ENCODE measurements around the gene IL20RA.

DNA sequence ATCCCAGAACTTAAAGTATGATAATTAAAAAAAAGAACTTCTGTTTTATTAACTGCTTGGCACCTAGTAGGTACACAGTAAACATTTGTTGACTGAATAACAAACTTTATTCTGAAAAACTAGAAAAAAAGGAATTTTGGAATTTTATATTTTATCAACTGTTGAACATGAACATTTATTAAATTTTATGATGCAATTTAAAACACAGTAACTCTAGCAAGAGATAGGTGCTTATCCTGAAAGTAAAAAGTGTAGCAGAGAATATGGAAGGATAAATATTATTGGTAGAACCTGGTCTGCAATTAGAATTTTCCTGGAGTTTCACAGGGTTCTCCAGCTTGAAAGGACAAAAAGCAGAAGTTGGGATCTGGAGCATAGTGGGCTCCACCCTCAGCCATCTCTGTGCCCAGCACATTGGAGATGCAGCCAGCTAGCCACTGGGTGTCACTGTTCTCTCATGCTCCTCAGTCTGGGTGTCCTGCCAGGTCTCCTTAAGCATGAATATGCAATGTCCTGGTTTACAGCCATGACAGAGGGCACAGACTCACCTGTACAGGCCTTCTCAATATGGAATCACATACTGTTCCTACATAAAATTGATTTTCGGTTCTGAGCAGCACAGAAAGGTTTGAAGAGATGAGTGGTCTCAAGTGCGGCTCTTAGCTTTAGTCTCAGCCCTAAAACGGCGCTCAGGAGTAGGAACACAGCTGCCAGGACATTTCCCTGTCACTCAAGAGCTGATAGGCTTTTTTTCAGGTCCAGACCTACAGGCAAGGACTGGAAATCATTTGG is 31.7 kb upstream of the IL20RA start:
- TF ChIP-seq POLR2AphosphoS5 (IDR thresholded peaks at IDR 0.05; ENCODE audit: low read depth): no peak
- TF ChIP-seq, protein P1, sequence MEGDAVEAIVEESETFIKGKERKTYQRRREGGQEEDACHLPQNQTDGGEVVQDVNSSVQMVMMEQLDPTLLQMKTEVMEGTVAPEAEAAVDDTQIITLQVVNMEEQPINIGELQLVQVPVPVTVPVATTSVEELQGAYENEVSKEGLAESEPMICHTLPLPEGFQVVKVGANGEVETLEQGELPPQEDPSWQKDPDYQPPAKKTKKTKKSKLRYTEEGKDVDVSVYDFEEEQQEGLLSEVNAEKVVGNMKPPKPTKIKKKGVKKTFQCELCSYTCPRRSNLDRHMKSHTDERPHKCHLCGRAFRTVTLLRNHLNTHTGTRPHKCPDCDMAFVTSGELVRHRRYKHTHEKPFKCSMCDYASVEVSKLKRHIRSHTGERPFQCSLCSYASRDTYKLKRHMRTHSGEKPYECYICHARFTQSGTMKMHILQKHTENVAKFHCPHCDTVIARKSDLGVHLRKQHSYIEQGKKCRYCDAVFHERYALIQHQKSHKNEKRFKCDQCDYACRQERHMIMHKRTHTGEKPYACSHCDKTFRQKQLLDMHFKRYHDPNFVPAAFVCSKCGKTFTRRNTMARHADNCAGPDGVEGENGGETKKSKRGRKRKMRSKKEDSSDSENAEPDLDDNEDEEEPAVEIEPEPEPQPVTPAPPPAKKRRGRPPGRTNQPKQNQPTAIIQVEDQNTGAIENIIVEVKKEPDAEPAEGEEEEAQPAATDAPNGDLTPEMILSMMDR (conservative IDR thresholded peaks at IDR 0.05; ENCODE audit: low read depth in 2 of 2): peak; percentile 88 to 98
- no peak for TF ChIP-seq EZH2phosphoT487 (IDR thresholded peaks at IDR 0.05; ENCODE audit: unreplicated experiment)
- TF ChIP-seq EZH2 (IDR thresholded peaks at IDR 0.05; ENCODE audit: low read depth, unreplicated experiment): no peak
- TF ChIP-seq REST (IDR thresholded peaks at IDR 0.05; ENCODE audit: unreplicated experiment): no peak
- TF ChIP-seq ZNF462 (CRISPR knock-in tag; IDR thresholded peaks at IDR 0.05): peak; percentile 71; the same call in 1 of the 2 replicates
- no peak for TF ChIP-seq CREB1 (CRISPR knock-in tag; IDR thresholded peaks at IDR 0.05; ENCODE audit: low read depth)
- no peak for TF ChIP-seq STAT1 (IDR thresholded peaks at IDR 0.05; ENCODE audit: unreplicated experiment)
- no peak for TF ChIP-seq ZNF331 (CRISPR knock-in tag; IDR thresholded peaks at IDR 0.05; ENCODE audit: low read depth)
- TF ChIP-seq JUNB (IDR thresholded peaks at IDR 0.05; ENCODE audit: unreplicated experiment): no peak
- TF ChIP-seq ETS1 (IDR thresholded peaks at IDR 0.05): no peak
- no peak for TF ChIP-seq ZNF114 (CRISPR knock-in tag; IDR thresholded peaks at IDR 0.05)
